PC-9 (cell line): Measurements from ENCODE around the gene ABCA6. TPM values are rescaled to one million over a fixed set of nuclear protein-coding genes. Genes with fewer than 3 reads are reported as not detected.

Experiments
- BruUV-seq: library from RNA; stranded (reverse); fragments of 400-500 nt; replicated peaks from 2 replicates; lab custom pipeline; 2021; lab: Mats Ljungman, UMichigan
- CTCF ChIA-PET: fragments of 300-600 bp; sonication (Branson Sonifier 250); formaldehyde crosslinking; loops from one replicate; lab custom pipeline; 2022; ENCODE audit warnings: antibody characterized with exemption; lab: Charles Lee
- POLR2A ChIA-PET: fragments of 300-600 bp; sonication (Branson Sonifier 250); formaldehyde crosslinking; loops from one replicate; lab custom pipeline; 2022; ENCODE audit warnings: antibody characterized with exemption; ENCODE audit not compliant: unreplicated experiment; lab: Charles Lee
- DNase-seq, 2 experiments: peaks; one replicate each; pipeline versions ENCODE4 v3.0.0 to v3.0.0-alpha.2; 2015 to 2022; ENCODE audit warnings: mixed read lengths in 1 of 2
- H2AFZ ChIP-seq: fragments of 200-600 bp; sonication (generic); 2 replicates; pipeline ENCODE4 v1.8.1; 2017; ENCODE audit warnings: antibody characterized with exemption
- H3F3A ChIP-seq: fragments of 200-600 bp; sonication (generic); 2 replicates; pipeline ENCODE4 v1.8.1; 2017; ENCODE audit warnings: antibody characterized with exemption, mild to moderate bottlenecking, low read depth; ENCODE audit not compliant: insufficient read depth
- H3K27ac ChIP-seq: fragments of 200-600 bp; sonication (generic); 2 replicates; pipeline ENCODE4 v1.6.1; 2016; ENCODE audit warnings: mixed run types
- H3K27me3 ChIP-seq: fragments of 200-600 bp; sonication (generic); 2 replicates; pipeline ENCODE4 v1.6.1; 2016; ENCODE audit warnings: low read depth, mixed run types; ENCODE audit not compliant: insufficient read depth
- H3K36me3 ChIP-seq: fragments of 200-600 bp; sonication (generic); 2 replicates; pipeline ENCODE4 v1.6.1; 2016; ENCODE audit warnings: low read depth, mixed run types
- H3K4me1 ChIP-seq: fragments of 200-600 bp; sonication (generic); replicated peaks from 2 replicates; pipeline ENCODE4 v1.6.1; 2016; ENCODE audit warnings: mixed run types; ENCODE audit not compliant: insufficient read depth
- H3K4me2 ChIP-seq: fragments of 200-600 bp; sonication (generic); 2 replicates; pipeline ENCODE4 v1.6.1; 2017; ENCODE audit warnings: mixed run types
- H3K4me3 ChIP-seq: fragments of 200-600 bp; sonication (generic); 2 replicates; pipeline ENCODE4 v1.6.1; 2016; ENCODE audit warnings: mixed run types
- H3K79me2 ChIP-seq: fragments of 200-600 bp; sonication (generic); 2 replicates; pipeline ENCODE4 v1.6.1; 2017; ENCODE audit warnings: low read depth, mixed run types
- H3K9me2 ChIP-seq: fragments of 200-600 bp; sonication (generic); 2 replicates; pipeline ENCODE4 v1.8.1; 2017; ENCODE audit warnings: mild to moderate bottlenecking; ENCODE audit not compliant: insufficient read depth
- H3K9me3 ChIP-seq: fragments of 200-600 bp; sonication (generic); 2 replicates; pipeline ENCODE4 v1.8.1; 2016; ENCODE audit warnings: low read depth; ENCODE audit not compliant: insufficient read depth
- H4K20me1 ChIP-seq: fragments of 200-600 bp; sonication (generic); 2 replicates; pipeline ENCODE4 v1.8.1; 2017; ENCODE audit not compliant: insufficient read depth
- EZH2 ChIP-seq: fragments of 200-600 bp; sonication (generic); IDR thresholded peaks from 2 replicates; pipeline ENCODE4 v1.8.0; 2017; ENCODE audit warnings: antibody characterized with exemption, low read depth
- intact Hi-C: fragments of 100-400 bp; cut with micrococcal nuclease; formaldehyde crosslinking; loops from one replicate; pipeline ENCODE4 v1.10.0; 2022; ENCODE audit not compliant: unreplicated experiment
- total RNA-seq: library from RNA; stranded (reverse); gene quantifications from 2 replicates; pipeline ENCODE4 v1.2.3, GENCODE V29; 2021
- TF ChIP-seq, protein P1 (sequence below): fragments of 200-600 bp; sonication (generic); conservative IDR thresholded peaks from 2 replicates; pipeline ENCODE4 v1.6.1; 2017; ENCODE audit warnings: mixed run types, antibody characterized with exemption, mild to moderate bottlenecking, moderate library complexity

The ABCA6 gene
- total RNA-seq, 1 experiment from 2014 or later, result not detected

DNA sequence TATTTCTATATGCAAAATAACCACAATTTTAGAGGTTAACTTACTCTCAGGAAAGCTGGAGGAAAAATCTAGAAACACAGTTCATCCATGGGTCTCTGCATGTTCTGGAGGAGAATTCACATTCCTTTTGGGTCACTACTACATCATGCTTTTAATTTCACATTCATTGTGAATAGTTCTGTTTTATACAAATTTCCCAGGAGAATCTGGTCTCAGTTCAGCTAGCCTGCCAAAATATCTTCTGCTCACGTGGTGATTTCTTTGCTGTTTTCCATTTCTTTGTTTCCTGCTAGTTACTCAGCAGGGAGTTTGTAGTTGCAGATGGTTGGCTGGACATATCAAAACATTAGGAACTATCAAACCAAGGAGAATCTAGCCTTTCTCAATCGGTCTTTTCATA, 80.9 kb downstream of the ABCA6 start, which contains the start of gene ABCA9:
ABCA9 (minus strand) TSS at position 106 of the 400 bp plus-strand sequence. CDS start 9,801 bp downstream, outside the sequence.
- CTCF ChIA-PET, result no interaction called here

DNA sequence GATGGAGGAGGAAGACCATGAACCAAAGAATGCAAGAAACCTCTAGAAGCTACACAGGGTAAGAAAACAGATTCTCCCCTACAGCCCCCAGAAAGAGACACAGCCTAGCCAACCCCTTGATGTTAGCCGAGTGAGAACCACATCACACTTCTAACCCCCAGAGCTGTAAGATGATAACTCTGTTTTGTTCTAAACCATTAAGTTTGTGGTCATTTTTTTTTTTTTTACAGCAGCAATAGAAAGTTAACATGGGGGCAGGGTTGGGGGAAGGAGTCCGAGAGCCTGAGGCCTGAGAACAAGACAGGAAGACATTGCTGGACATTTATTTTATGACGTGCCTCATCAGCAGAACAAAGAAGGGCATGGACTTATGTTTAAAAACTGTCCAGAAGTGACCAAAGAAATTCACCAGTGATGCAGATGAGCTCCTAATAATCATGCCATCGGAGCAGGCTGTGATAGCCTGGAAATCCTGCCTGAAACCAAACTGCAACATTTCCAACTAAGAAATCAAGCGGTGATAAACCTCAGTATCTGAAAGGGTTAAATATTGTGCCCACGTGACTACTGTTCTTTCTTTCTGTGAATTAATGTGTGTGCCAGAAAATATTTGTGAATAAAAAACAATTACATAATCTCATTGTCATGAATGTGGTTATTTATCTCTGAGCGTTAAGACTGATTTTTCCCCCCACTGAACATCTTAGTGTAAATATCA, 82.1 kb downstream of the ABCA6 start:
- no peaks in the 10 kb centered on the region for H3K27me3 ChIP-seq
- no peaks in the 10 kb centered on the region for H3K79me2 ChIP-seq
- DNase-seq, result no peak
- ChIA-PET POLR2A (no interaction called here), CTCF (no interaction called here)
- H2AFZ ChIP-seq, result no peak overlapping the region
- H3F3A ChIP-seq, result no peaks in the 10 kb centered on the region
- no peaks in the 10 kb centered on the region for H4K20me1 ChIP-seq
- intact Hi-C loops, result no loop called here
- H3K4me3 ChIP-seq, result no peak overlapping the region
- H3K9me3 ChIP-seq, result no peaks in the 10 kb centered on the region
- no peaks in the 10 kb centered on the region for H3K36me3 ChIP-seq
- 0 out of 2 replicates have a peak, but pooled peaks cover 4% of the 10 kb centered on the region for H3K9me2 ChIP-seq
- no peaks in the 10 kb centered on the region for H3K4me1 ChIP-seq
- H3K4me2 ChIP-seq, result no peak overlapping the region
- no TSS peak for BruUV-seq
- no peak overlapping the region for H3K27ac ChIP-seq
- no peak for TF ChIP-seq EZH2
- TF ChIP-seq, protein P1, sequence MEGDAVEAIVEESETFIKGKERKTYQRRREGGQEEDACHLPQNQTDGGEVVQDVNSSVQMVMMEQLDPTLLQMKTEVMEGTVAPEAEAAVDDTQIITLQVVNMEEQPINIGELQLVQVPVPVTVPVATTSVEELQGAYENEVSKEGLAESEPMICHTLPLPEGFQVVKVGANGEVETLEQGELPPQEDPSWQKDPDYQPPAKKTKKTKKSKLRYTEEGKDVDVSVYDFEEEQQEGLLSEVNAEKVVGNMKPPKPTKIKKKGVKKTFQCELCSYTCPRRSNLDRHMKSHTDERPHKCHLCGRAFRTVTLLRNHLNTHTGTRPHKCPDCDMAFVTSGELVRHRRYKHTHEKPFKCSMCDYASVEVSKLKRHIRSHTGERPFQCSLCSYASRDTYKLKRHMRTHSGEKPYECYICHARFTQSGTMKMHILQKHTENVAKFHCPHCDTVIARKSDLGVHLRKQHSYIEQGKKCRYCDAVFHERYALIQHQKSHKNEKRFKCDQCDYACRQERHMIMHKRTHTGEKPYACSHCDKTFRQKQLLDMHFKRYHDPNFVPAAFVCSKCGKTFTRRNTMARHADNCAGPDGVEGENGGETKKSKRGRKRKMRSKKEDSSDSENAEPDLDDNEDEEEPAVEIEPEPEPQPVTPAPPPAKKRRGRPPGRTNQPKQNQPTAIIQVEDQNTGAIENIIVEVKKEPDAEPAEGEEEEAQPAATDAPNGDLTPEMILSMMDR, result no peak

More for the DNA sequence above, 80.9 kb downstream of the ABCA6 start, which contains the start of gene ABCA9:
- no peak for DNase-seq
- Histone ChIP-seq H3K9me2 (0 out of 2 replicates have a peak, but pooled peaks cover 4% of the 10 kb centered on the region), H2AFZ (no peak within 1 kb of the TSS), H3K79me2 (no peaks in the 10 kb centered on the region), H4K20me1 (no peaks in the 10 kb centered on the region), H3K27me3 (no peaks in the 10 kb centered on the region), H3K36me3 (no peaks in the 10 kb centered on the region), H3F3A (no peaks in the 10 kb centered on the region), H3K4me2 (no peak within 1 kb of the TSS), H3K4me1 (no peaks in the 10 kb centered on the region), H3K27ac (no peak within 1 kb of the TSS), H3K9me3 (no peaks in the 10 kb centered on the region), H3K4me3 (no peak within 1 kb of the TSS)
- TF ChIP-seq, protein P1, result no peak
- TF ChIP-seq EZH2, result no peak
- POLR2A ChIA-PET, result no interaction called here
- intact Hi-C loops, result no loop called here
- no TSS peak for BruUV-seq

DNA sequence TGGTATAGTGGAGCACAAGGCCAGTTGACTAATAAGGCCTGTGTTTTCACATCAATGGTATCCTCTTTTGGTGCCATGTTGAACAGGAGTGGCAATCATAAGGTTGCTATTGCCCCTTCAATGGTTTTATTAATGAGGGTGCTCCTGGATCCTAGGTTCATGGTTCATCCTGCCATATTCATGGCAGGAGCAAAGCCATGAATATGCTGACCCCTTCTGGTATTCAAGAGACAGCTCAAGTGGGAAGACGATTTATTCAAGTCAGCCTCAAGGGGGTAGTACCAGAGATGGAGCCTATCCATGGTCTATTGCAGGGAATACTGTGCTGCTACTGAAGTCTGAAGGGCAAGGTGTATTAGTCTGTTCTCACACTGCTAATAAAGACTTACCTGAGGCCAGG, 83.5 kb downstream of the ABCA6 start:
- Histone ChIP-seq H2AFZ (no peak overlapping the region), H3K9me3 (no peaks in the 10 kb centered on the region; the same call in 1 of the 2 replicates), H3K27ac (no peak overlapping the region), H3K27me3 (no peaks in the 10 kb centered on the region), H3K79me2 (no peaks in the 10 kb centered on the region), H3K4me1 (no peaks in the 10 kb centered on the region), H4K20me1 (no peaks in the 10 kb centered on the region), H3K4me2 (no peak overlapping the region), H3K4me3 (no peak overlapping the region), H3K9me2 (0 out of 2 replicates have a peak, but pooled peaks cover 4% of the 10 kb centered on the region), H3F3A (no peaks in the 10 kb centered on the region), H3K36me3 (no peaks in the 10 kb centered on the region)
- no peak for TF ChIP-seq EZH2
- TF ChIP-seq, protein P1, result no peak
- ChIA-PET CTCF (no interaction called here), POLR2A (no interaction called here)
- intact Hi-C loops, result no loop called here
- no TSS peak for BruUV-seq
- DNase-seq, result no peak
